HG03159 (cell line): ENCODE data around the gene SRPX2.

Source experiments
- ATAC-seq: cut with Tn5 transposase; IDR thresholded peaks from one replicate; pipeline ENCODE4 v1.9.1; 2021; ENCODE audit warnings: mild to moderate bottlenecking, moderate library complexity; ENCODE audit not compliant: unreplicated experiment

SRPX2 gene

GRCh38 chrX:100643956-100644860 is at the start of gene SRPX2:
TSS of gene SRPX2 (plus strand) at chrX:100644199. CDS start at chrX:100646323, 2,124 bp downstream.
- no peak for ATAC-seq

- no peak for ATAC-seq
These were observed 47.4 kb upstream of the SRPX2 start for GRCh38 chrX:100596601-100597000.

DNA sequence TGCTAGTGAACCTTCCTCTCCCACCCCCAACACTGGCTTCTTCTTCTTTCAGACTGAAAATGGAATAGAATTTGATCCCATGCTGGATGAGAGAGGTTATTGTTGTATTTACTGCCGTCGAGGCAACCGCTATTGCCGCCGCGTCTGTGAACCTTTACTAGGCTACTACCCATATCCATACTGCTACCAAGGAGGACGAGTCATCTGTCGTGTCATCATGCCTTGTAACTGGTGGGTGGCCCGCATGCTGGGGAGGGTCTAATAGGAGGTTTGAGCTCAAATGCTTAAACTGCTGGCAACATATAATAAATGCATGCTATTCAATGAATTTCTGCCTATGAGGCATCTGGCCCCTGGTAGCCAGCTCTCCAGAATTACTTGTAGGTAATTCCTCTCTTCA is 44.5 kb upstream of the SRPX2 start:
- ATAC-seq: no peak

DNA sequence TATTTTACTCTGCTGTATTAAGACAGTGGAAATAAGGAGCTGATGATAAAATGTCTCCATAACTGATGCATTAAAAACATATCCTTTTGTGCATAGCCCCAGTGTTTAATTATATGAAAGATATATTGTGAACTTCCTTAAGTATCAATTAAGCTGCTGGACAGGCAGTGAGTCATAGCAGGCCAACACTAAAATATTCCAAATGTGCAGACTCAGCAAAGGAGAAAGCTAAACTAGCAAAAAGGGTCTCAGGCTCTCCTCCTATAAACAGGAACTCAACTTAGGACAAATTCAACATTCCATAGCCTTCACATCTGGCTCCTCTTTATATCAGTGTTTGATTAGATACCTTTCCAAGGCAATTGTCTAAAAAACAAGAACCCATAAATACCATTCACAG is 43.7 kb upstream of the SRPX2 start:
- no peak for ATAC-seq

GRCh38 chrX:100600758-100601157 is 43.2 kb upstream of the SRPX2 start:
- ATAC-seq: no peak

DNA sequence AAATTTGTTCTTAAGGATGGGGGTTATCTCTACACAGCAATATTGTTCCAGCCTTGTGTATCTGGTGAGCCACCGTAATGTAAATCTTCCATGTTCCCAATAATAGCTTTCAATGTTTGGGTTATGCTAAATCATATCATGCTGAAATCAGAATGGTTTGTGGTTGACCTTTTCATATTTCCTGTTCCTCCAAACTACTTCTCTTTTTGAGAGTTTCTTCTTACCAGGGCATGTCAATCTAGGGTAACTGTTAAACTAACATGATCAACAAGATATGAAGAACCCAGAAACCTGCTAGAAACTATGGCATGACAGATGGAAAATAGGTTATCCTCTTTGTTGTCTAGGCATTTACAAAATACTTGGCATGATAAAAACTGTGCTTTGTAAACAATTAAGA is 37.2 kb upstream of the SRPX2 start:
- ATAC-seq: peak; percentile 64

- no peak for ATAC-seq
These were observed 34.4 kb upstream of the SRPX2 start for GRCh38 chrX:100609591-100609990.

DNA sequence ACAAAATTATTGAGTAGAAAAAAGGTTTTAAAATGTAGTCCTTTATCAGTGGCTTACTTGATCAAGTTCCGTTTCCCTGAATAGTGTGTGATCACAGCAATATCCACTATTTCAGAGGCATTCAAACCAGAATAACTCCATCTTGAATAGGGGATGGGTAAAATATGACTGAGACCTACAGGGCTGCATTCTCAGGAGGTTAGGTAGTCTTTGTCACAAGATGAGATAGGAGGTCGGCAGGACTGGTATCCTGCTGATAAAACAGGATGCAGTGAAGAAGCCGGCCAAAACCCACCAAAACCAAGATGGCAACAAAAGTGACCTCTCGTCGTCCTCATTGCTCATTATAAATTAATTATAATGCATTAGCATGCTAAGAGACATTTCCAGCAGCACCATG is 32.0 kb upstream of the SRPX2 start:
- ATAC-seq: no peak

- peak; percentile 99 for ATAC-seq
These were observed 29.0 kb upstream of the SRPX2 start for GRCh38 chrX:100615005-100615404.

- ATAC-seq: no peak
These were observed 21.0 kb upstream of the SRPX2 start for GRCh38 chrX:100623001-100623400.

DNA sequence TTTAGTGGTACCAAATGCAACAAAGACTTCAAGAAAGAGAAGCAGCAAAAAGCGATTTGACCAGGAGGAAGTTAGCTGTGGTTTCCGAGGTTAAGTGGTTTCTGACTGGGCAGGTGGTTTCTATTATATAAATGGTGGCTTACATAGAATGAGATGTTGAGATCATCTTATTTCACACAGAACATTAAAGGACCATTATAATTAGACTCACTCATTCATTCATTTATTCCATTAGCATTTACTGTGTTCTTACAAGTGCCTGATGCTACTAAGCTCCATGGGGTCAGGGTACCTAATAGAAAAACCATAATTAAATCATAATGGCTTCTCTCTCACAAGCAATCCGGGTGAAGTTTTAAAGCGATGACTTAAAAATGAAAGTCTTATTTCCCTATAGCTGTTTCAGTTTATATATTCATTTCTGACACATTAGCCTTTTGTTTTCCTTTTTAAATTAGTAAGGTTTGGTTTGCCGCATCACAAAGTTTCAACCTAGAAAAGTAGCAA is 18.0 kb upstream of the SRPX2 start:
- ATAC-seq: peak; percentile 90

- ATAC-seq: no peak
These were observed 9.0 kb upstream of the SRPX2 start for GRCh38 chrX:100635040-100635439.

DNA sequence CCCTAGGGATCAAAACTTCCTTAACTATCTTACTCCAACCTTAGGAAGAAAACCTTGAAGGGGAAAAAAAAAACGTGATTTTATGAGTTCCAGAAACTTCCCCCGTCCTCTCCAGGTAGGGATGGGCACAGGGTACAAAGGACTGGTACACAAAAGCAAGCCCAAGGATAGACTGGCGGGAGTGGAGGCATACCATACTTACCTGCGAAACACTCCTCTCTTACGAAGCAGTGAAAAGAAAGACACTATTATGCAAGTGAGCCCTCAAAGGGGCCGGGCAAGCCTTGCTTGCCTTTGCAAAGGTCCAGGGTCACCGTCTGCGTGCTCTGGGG is 8.0 kb upstream of the SRPX2 start:
- ATAC-seq: no peak

DNA sequence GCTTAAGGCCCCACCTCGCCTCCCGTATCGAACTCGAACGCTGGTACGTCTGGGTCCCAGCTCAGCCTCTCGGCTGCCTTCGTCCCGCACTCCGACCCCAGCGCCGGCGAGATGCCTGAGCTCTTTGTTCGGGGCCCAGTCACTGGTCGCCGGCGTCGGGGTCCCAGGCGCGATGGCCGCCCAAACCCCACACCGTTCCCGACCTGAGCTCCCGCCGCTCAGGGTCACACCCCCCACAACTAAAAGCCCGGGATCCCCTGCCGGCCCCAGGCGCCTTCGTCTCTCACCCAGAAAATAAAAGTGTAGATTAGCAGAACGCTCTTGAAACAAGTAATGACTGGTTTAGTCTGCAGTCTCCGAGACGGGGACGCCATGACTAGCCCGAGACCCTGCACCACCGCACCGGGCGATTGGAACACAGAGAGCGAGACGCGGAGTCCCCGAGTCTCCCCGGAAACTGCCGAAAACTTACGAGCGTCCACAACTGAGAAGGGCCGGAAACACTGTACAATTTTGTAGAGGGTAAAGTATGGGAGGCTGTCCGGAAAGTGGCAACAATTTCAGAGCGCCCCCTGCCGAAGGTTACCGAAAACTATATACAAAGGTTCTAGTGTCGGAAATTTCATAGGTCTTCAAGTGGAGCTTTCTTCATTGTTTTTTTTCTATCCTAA is 7.5 kb upstream of the SRPX2 start, which contains the start of gene TSPAN6:
Gene TSPAN6 (minus strand): TSS at position 486 of the 671 bp plus-strand sequence. CDS start 112 bp downstream, at position 374.
- ATAC-seq: peak; percentile 92

DNA sequence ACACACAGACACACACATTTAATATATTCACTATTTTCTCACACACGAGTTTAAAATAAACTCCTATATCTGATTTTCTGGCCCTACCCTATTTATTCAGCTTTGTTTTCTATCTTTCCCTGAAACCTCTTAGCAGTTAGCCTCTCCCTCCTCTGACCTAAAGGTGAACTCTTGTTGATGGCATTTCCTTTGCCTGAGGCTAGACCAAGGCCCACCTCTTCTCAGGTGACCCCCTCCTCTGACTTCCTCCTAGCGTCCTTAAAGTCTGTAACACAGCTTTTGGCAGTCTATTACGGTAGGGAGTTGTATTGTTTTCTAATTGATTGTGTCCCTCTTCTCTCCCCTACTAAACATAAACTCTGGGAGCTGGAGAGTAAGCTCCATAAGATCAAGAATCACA is 1.7 kb upstream of the SRPX2 start:
- no peak for ATAC-seq

DNA sequence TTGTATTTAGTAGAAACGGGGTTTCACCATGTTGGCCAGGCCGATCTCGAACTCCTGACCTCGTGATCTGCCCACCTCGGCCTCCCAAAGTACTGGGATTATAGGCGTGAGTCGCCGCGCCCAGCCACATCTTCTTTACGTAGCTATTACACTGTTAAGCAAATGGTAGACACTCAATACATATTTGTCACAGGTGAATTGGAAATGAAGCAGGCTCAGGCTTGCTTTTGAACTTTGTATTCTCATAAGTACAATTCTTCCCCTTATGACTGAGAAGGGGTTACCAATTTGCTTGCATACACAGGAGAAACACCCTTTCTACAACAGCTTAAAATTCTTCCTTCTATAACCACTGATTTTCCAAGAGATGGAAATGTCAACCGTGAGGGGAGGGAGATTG is 787 bp upstream of the SRPX2 start:
- no peak for ATAC-seq

- ATAC-seq: no peak
These were observed 1.1 kb downstream of the SRPX2 start for GRCh38 chrX:100645106-100645505.

GRCh38 chrX:100647095-100647494 is 3.1 kb downstream of the SRPX2 start:
- ATAC-seq: no peak

DNA sequence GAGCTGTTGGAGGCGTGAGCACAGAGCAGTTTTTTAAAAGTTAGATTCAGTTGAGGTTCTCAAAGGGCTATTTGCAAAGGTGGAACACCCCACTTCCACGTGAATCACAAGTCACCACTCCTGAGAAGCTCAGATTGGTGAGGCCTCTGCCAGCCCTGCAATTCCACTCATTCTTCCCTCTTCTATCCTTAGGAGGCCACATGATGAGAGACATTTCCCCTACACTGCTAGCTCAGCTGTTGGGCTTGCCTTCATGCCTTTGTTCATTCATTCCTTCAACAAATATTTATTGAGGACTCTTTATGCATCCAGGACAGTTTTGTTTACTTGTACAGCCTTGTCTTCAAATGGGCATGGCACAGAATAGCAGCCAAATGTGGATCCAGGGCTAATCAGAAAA is 3.7 kb downstream of the SRPX2 start:
- no peak for ATAC-seq

DNA sequence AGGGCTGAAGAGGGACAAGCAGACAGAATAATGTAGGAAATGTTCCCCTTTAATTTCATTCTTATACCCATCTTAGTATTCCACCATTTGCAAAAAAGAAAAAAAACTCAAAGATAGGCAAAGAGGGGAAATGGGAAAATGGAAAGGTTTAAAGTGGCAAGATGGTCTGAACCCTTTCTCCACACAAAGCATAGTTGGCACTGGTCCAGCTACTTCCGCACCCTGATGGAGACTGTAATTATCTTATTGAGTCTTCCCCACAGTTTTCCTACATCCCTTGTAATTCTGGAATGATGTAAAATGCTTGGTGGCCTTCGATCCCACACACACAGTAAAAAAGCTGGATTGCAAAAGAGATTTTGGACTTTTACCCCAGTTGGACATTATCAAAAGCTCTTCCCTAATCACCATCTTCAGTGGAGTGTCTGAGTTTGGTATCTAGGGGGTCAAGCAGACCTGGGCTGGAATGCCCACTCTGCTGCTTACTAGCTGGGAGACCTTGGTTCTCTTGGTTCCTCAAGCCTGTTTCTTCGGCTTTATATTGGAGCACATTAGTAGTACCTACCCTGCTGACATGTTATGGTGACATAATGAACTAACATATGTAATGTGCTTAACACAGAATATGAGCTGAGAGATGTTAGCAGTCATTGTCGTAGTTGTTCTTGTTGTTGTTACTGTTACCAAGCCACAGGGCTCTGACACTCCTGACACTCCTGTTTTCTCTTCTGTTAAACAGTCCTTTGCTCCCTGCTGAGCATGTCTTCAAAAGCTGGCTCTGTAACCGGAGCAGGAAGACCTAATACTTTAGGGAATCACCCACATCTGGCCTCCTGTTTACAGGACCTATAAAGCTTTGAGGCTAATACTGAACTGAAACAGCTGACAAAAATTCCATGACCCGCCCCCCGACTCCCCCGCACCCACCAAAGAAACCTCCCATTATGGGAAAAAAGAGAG is 4.7 kb downstream of the SRPX2 start:
- ATAC-seq: no peak
